HG02588 (cell line): ENCODE data around the gene GJC2.

Experiments
- ATAC-seq: cut with Tn5 transposase; IDR thresholded peaks from one replicate; pipeline ENCODE4 v1.9.1; 2021; ENCODE audit warnings: mild to moderate bottlenecking, moderate library complexity; ENCODE audit not compliant: unreplicated experiment

GJC2 gene

DNA sequence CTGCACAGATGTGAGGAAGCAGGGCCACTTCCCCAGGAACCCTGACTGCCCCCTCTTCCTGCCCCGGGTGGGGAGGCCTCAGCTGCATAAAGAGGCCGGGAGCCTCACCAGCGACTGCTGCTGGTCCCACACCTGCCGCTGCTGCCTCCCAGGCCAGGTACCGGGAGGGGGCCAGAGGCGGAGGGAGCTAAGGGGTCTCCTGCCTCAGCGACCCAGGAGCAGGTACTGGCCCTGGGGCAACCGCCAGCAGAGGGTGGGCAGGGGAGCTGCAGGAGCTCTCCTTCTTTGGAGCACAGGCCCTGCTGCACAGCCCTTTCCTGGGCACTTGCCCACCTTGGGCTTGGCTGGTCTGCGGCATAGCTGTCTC is 6.8 kb downstream of the GJC2 start:
- ATAC-seq: no peak

- no peak for ATAC-seq
Observed at GRCh38 chr1:228156941-228157728, 7.4 kb downstream of the GJC2 start.

DNA sequence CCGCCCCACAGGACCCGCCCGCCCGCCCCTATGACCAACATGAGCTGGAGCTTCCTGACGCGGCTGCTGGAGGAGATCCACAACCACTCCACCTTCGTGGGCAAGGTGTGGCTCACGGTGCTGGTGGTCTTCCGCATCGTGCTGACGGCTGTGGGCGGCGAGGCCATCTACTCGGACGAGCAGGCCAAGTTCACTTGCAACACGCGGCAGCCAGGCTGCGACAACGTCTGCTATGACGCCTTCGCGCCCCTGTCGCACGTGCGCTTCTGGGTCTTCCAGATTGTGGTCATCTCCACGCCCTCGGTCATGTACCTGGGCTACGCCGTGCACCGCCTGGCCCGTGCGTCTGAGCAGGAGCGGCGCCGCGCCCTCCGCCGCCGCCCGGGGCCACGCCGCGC is 8.0 kb downstream of the GJC2 start:
- ATAC-seq: no peak

GRCh38 chr1:228158151-228159007 is 8.6 kb downstream of the GJC2 start:
- ATAC-seq: no peak

DNA sequence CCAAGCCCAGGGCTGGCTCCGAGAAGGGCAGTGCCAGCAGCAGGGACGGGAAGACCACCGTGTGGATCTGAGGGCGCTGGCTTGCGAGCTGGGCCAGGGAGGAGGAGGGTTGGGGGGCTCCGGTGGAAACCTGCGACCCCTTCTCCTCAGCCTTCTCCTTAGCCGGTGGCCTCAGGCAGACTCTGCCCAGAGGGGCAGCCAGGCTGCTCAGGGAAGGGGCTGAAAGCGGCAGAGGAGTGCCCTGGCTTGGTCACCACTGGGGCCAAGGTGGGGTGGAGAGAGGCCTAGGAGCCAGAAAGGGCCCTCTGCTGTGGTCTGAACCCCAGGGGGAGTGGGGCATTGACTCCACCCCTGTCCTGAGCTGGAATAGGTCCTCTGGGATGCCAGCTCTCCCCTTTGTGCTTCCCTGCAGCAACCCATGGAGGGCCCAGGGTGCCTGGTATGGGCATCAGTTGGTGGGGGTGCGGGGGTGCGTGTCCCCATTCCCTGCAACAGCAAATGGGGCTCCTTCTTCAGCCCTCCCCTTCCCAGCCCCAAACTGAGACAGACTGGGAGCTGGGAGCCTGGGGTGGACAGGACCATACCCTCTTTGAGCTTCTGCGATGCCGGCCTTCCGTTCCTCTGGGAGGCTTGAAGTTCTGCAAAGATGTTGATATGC is 9.4 kb downstream of the GJC2 start:
- ATAC-seq: no peak

DNA sequence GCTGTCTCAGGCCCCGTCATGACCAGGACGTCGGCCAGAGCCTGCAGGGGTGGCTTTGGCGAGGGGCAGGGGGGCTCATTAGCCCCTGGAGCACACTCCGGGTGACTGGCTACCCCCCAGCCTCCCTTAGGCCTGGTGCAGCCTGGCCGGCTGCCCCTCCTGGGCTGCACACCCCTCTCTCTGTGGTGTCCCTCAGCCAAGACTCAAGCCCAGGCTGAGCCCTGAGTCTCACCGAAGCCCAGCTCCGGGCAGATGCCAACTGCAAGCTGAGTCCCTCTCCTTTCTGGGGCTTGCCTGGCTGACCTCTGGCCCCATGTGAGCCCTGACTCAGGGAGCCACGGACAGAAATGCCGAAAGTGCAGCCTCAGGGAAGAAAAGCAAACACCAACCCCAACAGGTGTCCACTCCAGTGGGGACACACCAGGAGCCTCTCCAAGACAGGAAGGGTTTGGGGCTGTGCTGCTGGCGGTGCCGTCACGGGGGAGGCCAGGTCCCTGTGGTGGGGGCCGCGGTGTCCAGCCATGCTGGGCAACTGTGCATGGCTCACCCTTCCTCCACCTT is 10.6 kb downstream of the GJC2 start:
- ATAC-seq: no peak

- ATAC-seq: no peak
Observed at GRCh38 chr1:228161362-228161761, 11.6 kb downstream of the GJC2 start.

DNA sequence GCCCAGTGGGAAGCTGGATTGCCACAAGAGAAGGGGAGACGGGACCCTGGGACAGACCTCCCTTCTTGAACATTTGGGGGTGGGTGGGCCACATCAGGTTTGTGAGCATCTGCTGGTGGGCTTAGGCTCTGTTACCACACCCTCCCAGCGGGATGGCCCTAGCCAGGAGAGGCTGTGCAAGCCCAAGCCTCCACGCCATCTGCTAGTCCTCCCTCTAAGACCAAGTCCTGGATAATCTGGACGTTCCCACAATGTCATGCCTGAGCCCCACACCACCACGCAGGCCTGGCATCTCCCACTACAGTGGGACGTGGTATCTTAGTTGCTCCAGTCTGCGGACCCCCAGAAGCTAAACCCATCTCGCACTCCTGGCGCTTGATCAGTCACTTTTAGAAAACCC is 12.1 kb downstream of the GJC2 start:
- ATAC-seq: no peak

GRCh38 chr1:228162286-228163006 is 12.7 kb downstream of the GJC2 start:
- no peak for ATAC-seq

GRCh38 chr1:228163007-228163753 is 13.4 kb downstream of the GJC2 start:
- ATAC-seq: no peak

DNA sequence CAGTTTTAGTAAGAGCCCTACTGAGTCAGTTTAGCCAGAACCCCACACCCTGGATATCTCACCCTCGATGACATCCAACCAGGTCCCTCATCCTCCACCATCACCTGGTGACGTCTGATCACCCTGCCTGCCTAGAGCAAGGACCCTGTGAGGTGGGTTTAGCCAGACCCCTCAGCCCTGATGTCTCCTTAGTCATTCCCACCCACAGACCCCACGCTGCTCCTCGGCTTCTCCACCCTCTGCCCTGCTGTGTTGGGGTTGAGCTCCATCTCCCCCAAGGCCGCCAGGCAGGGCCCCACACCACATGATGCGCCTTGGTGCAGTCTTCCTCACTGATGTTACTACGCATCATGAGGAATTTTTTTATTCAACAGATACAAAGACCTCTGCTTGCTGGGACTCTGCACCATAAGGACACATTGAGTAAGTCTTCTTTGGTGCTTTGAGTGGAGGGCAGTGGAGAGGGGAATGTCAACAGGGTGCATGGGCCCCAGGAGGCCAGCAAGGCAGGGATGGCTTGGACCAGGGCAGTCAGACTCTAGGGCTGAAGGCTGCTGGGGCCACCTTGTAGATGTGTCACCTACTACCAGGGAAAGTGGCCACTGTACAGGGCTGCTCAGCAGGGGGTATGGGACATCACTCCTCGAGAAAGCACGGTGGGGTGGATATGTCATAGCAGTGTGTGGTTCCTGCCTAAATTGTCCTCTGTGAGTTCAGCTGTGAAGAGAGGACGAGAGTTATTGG is 14.2 kb downstream of the GJC2 start:
- ATAC-seq: no peak

GRCh38 chr1:228164561-228165371 is 15.0 kb downstream of the GJC2 start:
- peak; percentile 0 for ATAC-seq

GRCh38 chr1:228165372-228166169 is 15.8 kb downstream of the GJC2 start, which contains the start of gene IBA57:
TSS of gene IBA57 (plus strand) at chr1:228165804. CDS start at chr1:228165817, 13 bp downstream.
- peak; percentile 76 for ATAC-seq

- ATAC-seq: peak; percentile 7
Observed at GRCh38 chr1:228166170-228166936, 16.6 kb downstream of the GJC2 start.

GRCh38 chr1:228168563-228169270 is 19.0 kb downstream of the GJC2 start:
- ATAC-seq: no peak

- ATAC-seq: no peak
Observed at GRCh38 chr1:228169345-228169744, 19.6 kb downstream of the GJC2 start.
